GM08714 (cell line): Measurements from ENCODE around the gene HBG2.

ENCODE experiments used
- H3K4me3 ChIP-seq: fragments of 200-500 bp; sonication (Bioruptor generic); 2 replicates; pipeline ENCODE4 v1.5.1; 2014; ENCODE audit warnings: mild to moderate bottlenecking, low read length, inconsistent platforms
- ZNF274 ChIP-seq: IDR thresholded peaks from 2 replicates; pipeline ENCODE4 v1.6.1; 2012; ENCODE audit warnings: mild to moderate bottlenecking, low read depth, low read length

HBG2 gene

DNA sequence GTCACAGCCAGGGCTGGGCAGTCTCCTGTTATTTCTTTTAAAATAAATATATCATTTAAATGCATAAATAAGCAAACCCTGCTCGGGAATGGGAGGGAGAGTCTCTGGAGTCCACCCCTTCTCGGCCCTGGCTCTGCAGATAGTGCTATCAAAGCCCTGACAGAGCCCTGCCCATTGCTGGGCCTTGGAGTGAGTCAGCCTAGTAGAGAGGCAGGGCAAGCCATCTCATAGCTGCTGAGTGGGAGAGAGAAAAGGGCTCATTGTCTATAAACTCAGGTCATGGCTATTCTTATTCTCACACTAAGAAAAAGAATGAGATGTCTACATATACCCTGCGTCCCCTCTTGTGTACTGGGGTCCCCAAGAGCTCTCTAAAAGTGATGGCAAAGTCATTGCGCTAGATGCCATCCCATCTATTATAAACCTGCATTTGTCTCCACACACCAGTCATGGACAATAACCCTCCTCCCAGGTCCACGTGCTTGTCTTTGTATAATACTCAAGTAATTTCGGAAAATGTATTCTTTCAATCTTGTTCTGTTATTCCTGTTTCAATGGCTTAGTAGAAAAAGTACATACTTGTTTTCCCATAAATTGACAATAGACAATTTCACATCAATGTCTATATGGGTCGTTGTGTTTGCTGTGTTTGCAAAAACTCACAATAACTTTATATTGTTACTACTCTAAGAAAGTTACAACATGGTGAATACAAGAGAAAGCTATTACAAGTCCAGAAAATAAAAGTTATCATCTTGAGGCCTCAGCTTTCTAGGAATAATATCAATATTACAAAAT is 33.7 kb upstream of the HBG2 start:
- no peak overlapping the region for H3K4me3 ChIP-seq
- no peak for TF ChIP-seq ZNF274

DNA sequence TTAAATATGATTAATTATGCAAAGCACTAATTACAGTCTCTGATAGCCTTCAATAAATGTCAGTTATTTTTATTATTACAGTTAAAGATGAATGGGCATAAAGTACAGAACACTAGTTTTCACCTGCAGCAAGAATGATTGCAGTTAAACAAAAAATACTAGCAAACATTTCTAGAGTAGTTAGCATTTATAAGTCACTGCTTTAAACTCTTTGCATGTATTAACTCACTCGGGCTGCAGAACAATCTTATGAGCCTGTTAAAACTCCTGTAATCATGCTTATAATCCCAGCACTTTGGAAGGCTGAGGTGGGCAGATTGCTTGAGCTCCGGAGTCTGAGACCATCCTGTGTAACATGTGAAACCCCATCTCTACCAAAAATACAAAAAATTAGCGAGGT is 32.3 kb upstream of the HBG2 start:
- no peak for TF ChIP-seq ZNF274
- no peak overlapping the region for H3K4me3 ChIP-seq

DNA sequence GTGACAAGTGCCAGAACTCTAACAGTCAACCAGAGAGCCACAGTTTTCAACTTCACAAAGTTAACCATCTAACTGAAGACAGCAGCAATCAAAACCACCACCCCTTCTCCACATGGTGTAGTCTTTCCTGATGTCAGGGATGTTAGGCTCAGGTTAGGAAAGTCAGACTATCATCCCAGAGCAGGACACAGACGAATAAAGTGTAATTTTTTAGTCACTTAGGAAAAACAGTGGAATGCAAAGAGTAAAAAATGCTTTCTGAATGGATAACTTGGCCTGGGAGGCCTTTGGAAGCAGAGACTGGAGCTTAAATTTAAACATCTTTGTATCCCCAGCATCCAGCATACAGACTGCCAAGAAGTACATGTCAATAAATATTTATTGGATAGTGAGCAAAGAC is 31.8 kb upstream of the HBG2 start:
- no peak overlapping the region for H3K4me3 ChIP-seq
- no peak for TF ChIP-seq ZNF274

DNA sequence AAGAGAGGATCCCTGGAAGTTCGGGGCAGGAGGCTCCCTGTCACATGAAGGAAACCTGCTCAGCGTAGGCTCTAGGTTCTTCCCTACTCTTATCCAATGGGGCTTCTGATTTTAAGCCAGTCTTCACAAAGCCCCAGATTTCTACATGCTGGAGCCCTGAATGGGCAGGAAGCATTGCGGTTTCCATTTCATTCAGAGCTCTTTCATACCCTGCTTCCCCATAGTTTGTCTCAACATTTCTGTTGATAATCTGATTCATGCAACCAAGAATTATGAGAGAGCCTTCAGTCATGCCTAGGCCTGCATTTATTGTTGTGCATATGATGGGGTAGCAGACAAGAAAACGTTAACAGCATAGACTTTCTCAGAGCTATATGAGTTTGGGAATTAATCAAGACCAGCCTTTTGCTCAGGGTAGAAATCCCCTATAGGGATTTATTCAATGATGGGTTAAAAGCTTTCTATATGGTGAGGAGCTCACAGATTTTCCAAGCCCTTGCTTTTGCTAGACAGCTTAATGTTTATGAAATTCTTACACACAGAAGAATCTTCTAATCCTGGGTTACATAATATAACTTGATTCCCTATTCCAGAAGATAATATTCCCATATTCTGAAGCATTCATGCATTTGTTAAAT is 31.2 kb upstream of the HBG2 start:
- no peak overlapping the region for H3K4me3 ChIP-seq
- no peak for TF ChIP-seq ZNF274

DNA sequence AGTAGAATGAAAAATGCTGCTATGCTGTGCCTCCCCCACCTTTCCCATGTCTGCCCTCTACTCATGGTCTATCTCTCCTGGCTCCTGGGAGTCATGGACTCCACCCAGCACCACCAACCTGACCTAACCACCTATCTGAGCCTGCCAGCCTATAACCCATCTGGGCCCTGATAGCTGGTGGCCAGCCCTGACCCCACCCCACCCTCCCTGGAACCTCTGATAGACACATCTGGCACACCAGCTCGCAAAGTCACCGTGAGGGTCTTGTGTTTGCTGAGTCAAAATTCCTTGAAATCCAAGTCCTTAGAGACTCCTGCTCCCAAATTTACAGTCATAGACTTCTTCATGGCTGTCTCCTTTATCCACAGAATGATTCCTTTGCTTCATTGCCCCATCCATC is 30.1 kb upstream of the HBG2 start:
- H3K4me3 ChIP-seq, result no peak overlapping the region
- TF ChIP-seq ZNF274, result no peak

DNA sequence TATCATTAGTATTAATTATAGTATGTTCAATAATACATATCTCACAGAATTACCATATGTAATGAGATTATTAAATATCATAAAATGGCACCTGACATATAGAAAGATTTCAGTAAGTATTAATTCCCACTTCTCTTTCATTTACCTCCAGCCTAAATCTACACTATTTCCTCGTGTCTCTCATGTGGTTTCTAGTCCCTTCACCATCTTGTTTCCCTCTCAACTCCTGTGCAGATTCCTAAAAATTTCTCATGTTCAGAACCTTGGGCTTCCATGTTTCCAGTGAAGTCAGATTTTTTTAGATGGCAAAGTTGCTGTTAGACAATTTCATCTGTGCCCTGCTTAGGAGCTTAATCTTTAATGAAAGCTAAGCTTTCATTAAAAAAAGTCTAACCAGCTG is 29.3 kb upstream of the HBG2 start:
- H3K4me3 ChIP-seq, result no peak overlapping the region
- no peak for TF ChIP-seq ZNF274

DNA sequence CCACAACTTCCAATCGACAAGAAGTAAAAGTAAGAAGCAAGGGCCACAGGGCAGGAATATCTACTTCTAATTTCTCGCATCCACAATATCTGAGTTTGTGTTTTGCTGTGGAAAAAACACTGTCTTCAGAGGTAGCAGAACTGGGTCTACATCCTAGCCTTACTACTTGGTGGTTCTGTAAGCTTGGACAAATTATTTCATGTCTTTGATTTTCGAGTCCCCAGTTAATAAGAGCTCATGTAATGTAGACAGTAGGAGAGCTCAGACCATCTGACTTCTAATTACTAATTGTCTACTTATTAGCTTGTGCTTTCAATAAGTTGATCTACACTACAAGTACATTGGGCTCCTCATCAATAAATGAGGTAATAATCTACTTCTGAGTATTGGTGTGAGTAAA is 28.5 kb upstream of the HBG2 start:
- no peak overlapping the region for H3K4me3 ChIP-seq

DNA sequence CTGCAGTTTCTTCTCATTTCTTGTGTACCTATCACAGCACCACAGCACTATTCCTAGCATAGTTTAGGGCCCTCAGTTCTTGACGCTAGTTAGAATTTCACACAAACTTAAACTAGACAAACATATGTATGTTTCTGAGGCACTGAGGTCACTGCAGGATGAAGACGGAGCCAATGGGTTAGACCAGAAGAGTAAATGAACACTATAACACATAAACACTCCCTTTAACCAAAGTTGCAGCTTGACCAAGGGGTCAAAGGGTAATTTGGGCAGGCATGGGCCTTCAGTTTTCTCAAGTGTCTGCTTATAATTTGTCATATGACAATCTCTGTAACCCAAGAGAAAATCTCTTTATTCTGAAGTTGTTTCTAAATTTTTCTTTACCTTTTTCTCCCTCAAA is 28.0 kb upstream of the HBG2 start:
- no peak for TF ChIP-seq ZNF274
- H3K4me3 ChIP-seq, result no peak overlapping the region

More for the DNA sequence above, 28.5 kb upstream of the HBG2 start:
- TF ChIP-seq ZNF274, result no peak

DNA sequence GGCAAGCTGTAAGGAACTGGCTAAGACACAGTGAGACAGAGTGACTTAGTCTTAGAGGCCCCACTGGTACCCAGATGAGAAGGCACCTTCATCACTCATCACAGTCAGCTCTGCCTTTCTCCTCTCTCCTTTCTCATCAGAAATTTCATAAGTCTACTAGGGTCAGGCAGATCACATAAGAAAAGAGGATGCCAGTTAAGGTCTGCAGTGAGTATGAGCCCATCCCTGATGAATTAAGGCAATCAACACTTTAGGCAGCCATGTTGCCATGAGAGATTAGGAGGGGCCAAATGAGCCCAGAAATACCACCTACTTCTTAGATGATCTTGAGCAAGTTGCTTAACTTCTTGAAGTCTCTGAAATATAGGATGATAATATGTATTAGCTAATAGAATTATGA is 27.0 kb upstream of the HBG2 start:
- no peak for TF ChIP-seq ZNF274
- H3K4me3 ChIP-seq, result no peak overlapping the region

DNA sequence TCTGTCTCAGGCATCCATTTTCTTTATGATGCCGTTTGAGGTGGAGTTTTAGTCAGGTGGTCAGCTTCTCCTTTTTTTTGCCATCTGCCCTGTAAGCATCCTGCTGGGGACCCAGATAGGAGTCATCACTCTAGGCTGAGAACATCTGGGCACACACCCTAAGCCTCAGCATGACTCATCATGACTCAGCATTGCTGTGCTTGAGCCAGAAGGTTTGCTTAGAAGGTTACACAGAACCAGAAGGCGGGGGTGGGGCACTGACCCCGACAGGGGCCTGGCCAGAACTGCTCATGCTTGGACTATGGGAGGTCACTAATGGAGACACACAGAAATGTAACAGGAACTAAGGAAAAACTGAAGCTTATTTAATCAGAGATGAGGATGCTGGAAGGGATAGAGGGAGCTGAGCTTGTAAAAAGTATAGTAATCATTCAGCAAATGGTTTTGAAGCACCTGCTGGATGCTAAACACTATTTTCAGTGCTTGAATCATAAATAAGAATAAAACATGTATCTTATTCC is 26.1 kb upstream of the HBG2 start:
- no peak for TF ChIP-seq ZNF274
- no peak overlapping the region for H3K4me3 ChIP-seq

DNA sequence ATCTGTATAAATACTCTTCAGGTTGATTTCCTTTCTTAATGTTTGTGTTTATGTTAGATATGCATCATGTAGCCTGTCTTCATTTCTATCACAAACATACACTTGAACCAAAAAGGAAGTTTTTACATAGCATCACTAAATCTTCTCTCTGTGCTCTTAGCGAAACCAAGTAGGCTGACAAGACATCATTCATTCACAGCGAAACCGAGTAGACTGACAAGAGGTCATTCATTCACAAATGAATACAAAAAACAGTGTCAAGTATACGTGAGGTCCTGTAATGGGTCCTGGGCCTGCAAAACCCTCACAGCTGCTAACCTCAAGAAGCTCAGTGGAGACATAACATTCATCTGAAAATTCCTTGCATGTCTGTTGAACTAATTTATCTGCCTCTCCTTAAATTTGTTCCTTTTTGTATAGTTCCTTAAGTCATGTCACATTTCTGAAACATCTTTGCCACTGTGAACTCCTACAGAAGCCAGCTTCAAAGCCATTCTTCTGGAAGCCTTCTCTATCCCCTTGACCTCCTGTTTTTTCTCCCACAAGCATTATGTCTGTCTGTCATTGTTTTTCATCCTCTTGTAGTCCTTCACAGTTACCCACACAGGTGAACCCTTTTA is 25.0 kb upstream of the HBG2 start:
- no peak overlapping the region for H3K4me3 ChIP-seq
- TF ChIP-seq ZNF274, result no peak

DNA sequence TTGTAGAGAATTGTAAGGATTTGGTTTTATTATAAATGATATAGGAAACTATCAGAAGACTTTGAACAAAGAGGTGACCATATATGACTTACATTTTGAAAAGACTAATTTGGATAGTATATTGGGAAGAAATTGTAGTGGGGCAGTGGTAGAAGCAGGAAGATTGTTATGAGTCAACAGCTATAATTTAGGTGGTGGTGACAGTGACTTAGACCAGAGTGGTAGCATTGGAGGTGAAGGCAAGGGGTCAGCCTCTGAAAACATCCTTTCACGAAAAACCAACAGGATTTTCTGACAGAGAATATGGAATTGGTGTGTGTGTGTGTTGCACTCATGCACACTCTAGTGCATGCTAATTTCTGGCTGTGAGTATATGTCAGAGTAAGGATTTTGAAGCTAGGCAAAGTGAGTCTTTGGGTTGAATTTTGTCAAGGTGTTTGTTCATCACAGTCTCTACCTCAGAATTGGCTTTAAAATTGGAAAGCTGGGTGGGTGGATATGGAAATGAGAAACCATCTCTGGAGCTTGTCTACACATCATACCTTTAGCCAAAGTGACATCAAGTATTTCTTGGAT is 23.3 kb upstream of the HBG2 start:
- no peak for TF ChIP-seq ZNF274

DNA sequence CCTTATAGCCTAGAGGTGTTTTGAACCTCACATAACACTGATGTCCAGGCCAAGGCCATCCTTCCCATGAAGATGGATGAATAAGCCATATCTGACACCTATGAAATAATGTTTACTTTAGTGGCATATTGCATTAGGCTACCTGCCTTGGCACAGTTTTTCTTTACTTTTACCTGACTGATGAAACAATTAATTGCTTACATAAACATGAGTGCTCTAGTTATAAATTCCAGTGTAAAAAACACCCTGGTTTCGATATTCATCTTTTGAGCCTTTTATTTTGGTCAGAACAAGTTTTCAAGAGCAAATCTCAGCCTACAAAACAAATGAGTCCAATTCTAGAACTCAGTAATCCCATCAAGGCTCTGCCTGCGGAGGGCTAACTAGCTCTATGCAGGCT is 22.1 kb upstream of the HBG2 start:
- TF ChIP-seq ZNF274, result no peak
- no peak overlapping the region for H3K4me3 ChIP-seq

More for the DNA sequence above, 23.3 kb upstream of the HBG2 start:
- H3K4me3 ChIP-seq, result no peak overlapping the region

DNA sequence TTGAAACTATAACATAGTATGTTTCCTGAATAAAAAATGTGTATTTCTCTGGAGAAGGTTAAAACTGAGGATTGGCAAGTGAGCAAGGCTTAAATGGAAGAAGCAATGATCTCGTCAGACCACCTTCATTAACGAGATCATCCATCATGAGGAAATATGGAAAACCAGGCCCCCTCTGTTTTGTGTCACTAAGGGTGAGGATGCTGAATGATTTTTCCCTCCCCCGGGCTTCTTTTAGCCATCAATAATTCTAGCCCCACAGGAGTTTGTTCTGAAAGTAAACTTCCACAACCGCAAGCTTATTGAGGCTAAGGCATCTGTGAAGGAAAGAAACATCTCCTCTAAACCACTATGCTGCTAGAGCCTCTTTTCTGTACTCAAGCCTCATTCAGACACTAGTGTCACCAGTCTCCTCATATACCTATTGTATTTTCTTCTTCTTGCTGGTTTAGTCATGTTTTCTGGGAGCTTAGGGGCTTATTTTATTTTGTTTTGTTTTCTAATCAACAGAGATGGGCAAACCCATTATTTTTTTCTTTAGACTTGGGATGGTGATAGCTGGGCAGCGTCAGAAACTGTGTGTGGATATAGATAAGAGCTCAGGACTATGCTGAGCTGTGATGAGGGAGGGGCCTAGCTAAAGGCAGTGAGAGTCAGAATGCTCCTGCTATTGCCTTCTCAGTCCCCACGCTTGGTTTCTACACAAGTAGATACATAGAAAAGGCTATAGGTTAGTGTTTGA is 21.0 kb upstream of the HBG2 start:
- TF ChIP-seq ZNF274, result no peak
- no peak overlapping the region for H3K4me3 ChIP-seq

DNA sequence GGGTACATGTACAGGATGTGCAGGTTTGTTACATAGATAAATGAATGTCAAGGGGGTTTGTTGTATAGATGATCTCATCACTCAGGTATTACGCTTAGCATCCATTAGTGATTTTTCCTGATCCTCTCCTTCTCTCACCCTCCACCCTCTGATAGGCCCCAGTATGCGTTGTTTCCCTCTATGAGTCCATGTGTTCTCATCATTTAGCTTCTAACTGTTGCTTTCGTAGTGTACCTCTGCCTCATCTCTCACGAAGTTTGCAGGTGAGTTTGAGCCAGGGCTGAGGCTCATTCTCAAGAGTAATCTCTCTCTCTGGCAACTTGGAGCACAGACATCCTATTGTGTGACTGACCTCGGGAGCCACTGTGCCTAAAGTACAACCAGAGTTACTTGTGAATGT is 19.8 kb upstream of the HBG2 start:
- no peak overlapping the region for H3K4me3 ChIP-seq
- TF ChIP-seq ZNF274, result no peak
